Fibroblast of mammary gland (primary cell): Measurements from ENCODE around the gene LRRC4C.

Experiments used
- DNase-seq: peaks from one replicate; pipeline ENCODE4 v3.0.0-alpha.2; 2010; ENCODE audit warnings: low read depth
- H3K4me3 ChIP-seq: 2 replicates; pipeline ENCODE4 v1.5.1; 2011; ENCODE audit warnings: low read depth, mild to moderate bottlenecking, low read length, moderate library complexity; ENCODE audit not compliant: control insufficient read depth
- CTCF ChIP-seq: conservative IDR thresholded peaks from 2 replicates; pipeline ENCODE4 v1.5.1; 2011; ENCODE audit warnings: low read depth, low read length, inconsistent platforms; ENCODE audit not compliant: control insufficient read depth, insufficient read depth

LRRC4C gene

GRCh38 chr11:40826601-40827000 lies 632.9 kb downstream of the LRRC4C start:
- no peak for DNase-seq
- no peak overlapping the region for H3K4me3 ChIP-seq
- no peak for TF ChIP-seq CTCF

DNA sequence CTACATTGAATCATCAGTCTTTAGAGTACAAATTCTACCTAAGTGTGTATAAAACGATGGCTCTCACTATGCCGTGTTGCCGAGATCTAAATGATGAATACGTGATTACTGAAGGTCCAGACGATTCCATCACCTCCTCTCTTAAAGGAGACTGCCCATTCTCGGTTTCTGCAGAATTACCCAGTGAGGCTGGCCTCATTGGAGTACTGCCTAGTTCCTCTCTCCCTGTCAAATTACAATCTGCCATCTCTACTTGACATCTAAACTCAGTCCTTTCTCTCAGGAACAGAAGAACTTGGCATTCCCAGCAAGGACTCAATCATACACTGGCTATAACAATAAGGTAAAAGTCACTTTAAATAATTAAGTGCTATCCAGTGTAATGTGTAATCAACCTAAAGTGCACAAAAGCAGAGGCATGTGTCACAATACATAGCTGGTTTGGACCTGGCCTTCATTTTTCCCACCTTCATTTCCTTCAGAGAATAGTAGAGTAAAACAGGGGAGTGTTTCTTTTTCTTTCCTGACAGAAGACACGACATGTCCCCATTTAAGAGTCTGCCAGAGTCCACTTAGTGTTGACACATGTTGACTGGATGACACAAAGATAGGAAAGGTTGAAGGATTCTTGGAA lies 634.1 kb downstream of the LRRC4C start:
- no peak for TF ChIP-seq CTCF
- H3K4me3 ChIP-seq: no peak overlapping the region
- DNase-seq: no peak

GRCh38 chr11:40819230-40819629 lies 640.2 kb downstream of the LRRC4C start:
- DNase-seq: no peak
- TF ChIP-seq CTCF: no peak
- H3K4me3 ChIP-seq: no peak overlapping the region

DNA sequence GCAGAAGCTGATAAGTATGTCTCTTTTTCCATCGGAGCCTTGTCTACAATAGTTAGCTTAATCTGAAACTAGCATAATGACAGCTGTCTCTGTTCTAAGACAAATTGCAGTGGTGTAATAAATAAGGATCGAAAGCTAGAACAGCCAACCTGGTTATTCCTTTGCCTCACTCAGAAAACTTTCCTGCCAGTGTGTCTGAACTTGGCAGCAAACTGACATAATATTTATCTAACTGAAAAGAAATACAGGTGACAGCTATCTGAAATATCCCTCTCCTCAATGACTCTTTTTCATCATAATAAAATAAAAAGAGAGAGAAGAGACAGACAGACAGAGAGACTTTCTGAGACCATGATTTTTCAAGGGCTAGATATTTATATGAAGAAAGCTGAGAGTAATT lies 642.5 kb downstream of the LRRC4C start:
- DNase-seq: no peak
- no peak overlapping the region for H3K4me3 ChIP-seq
- TF ChIP-seq CTCF: no peak

- DNase-seq: no peak
- no peak overlapping the region for H3K4me3 ChIP-seq
- no peak for TF ChIP-seq CTCF
Observed at GRCh38 chr11:40797981-40798380, 661.5 kb downstream of the LRRC4C start.

- H3K4me3 ChIP-seq: no peak overlapping the region
- DNase-seq: no peak
- no peak for TF ChIP-seq CTCF
Observed at GRCh38 chr11:40787224-40787623, 672.2 kb downstream of the LRRC4C start.

DNA sequence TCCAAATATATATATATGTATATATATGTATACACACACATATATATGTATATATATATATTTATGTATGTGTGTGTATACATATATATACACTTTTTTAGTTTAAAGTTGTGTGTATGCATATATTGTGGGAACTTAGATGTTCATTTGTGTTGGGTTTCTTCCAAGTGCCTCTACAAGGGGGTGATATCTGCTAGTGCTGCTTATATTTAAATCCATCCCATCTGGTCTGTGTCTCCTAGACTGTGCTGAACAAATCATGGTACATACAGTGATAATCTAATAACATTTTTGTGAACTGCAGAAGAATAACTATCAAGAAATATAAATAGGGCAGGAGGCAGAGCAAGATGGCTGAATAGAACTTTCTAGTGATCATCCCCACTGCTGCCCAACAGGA lies 696.4 kb downstream of the LRRC4C start:
- TF ChIP-seq CTCF: no peak
- H3K4me3 ChIP-seq: no peak overlapping the region
- DNase-seq: no peak
